ENCODE measurements around the gene MGAM2. TPM values are rescaled to one million over a fixed set of nuclear protein-coding genes. Genes with fewer than 3 reads are reported as not detected.

The MGAM2 gene
- total and polyA plus RNA-seq, 2 of the 8 experiments (the other 6 are each of a cell fraction or from before 2014, with no cell fraction given): 0.02 TPM; not detected in 1

GRCh38 chr7:142176901-142177300 lies 65.4 kb downstream of the MGAM2 start:
- no peaks in the 10 kb centered on the region for H3K9me3 ChIP-seq (ENCODE audit: insufficient read depth in 2 of 2, low read depth in 1 of 2, low read length in 1 of 2)
- H3K4me3 ChIP-seq (ENCODE audit: extremely low read depth in 1 of 4, insufficient read depth in 2 of 4, low read depth in 3 of 4, low read length in 4 of 4): no peak overlapping the region
- H2BK15ac ChIP-seq (ENCODE audit: low read length): no peak overlapping the region
- H3K23me2 ChIP-seq (ENCODE audit: low read depth, low read length): no peaks in the 10 kb centered on the region
- ChIA-PET POLR2A (ENCODE audit: partially characterized antibody) (no interaction called here), CTCF (ENCODE audit: partially characterized antibody) (no interaction called here)
- H3K27me3 ChIP-seq (replicated peaks in 1 of 4; ENCODE audit: control insufficient read depth in 3 of 4, extremely low read depth in 1 of 4, insufficient read depth in 3 of 4, low read length in 3 of 4): no peaks in the 10 kb centered on the region
- H3K4me2 ChIP-seq (ENCODE audit: insufficient read depth in 1 of 2, low read depth in 2 of 2, low read length in 2 of 2): no peak overlapping the region
- H4K20me1 ChIP-seq (replicated peaks in 1 of 2; ENCODE audit: control insufficient read depth in 1 of 2, insufficient read depth in 2 of 2, low read length in 2 of 2): no peaks in the 10 kb centered on the region
- TF ChIP-seq HDAC2 (IDR thresholded peaks at IDR 0.05; ENCODE audit: borderline replicate concordance in 1 of 2, low read depth in 2 of 2, low read length in 2 of 2) (no peak), CHD1 (IDR thresholded peaks at IDR 0.05; ENCODE audit: low read depth, low read length) (no peak), RNF2 (IDR thresholded peaks at IDR 0.05; ENCODE audit: borderline replicate concordance, low read depth, low read length, missing control alignments, poor library complexity, severe bottlenecking) (no peak), RBBP5 (IDR thresholded peaks at IDR 0.05; ENCODE audit: borderline replicate concordance, low read depth, low read length) (no peak), TBP (IDR thresholded peaks at IDR 0.05; ENCODE audit: low read depth, low read length) (no peak), BRCA1 (IDR thresholded peaks at IDR 0.05; ENCODE audit: low read depth, low read length) (no peak), TEAD4 (IDR thresholded peaks at IDR 0.05; ENCODE audit: low read depth, low read length) (no peak), SIX5 (IDR thresholded peaks at IDR 0.05; ENCODE audit: low read depth, low read length) (no peak), SAP30 (IDR thresholded peaks at IDR 0.05; ENCODE audit: insufficient read depth, insufficient replicate concordance, low read length) (no peak), POLR2AphosphoS5 (IDR thresholded peaks at IDR 0.05; ENCODE audit: low read depth, low read length) (no peak), TCF12 (IDR thresholded peaks at IDR 0.05; ENCODE audit: low read depth, low read length) (no peak), RFX5 (IDR thresholded peaks at IDR 0.05; ENCODE audit: borderline replicate concordance, low read depth, low read length) (no peak)
- H3K23ac ChIP-seq (ENCODE audit: insufficient read length): no peak overlapping the region
- H2AK5ac ChIP-seq (ENCODE audit: low read depth, low read length): no peak overlapping the region
- no peak overlapping the region for H2BK120ac ChIP-seq (replicated peaks; ENCODE audit: low read depth, low read length)
- no peak for FAIRE-seq
- H2AFZ ChIP-seq (ENCODE audit: low read length): no peak overlapping the region
- no peak for DNase-seq (ENCODE audit: low read depth in 1 of 2, low spot score in 2 of 2)
- no peak overlapping the region for H2BK20ac ChIP-seq (ENCODE audit: low read length)
- H4K91ac ChIP-seq (replicated peaks; ENCODE audit: insufficient read length, low read length): no peak overlapping the region
- H3K18ac ChIP-seq (ENCODE audit: extremely low read depth, low read length): no peak overlapping the region
- no peaks in the 10 kb centered on the region for H3K79me1 ChIP-seq (ENCODE audit: low read depth, low read length)
- H3K79me2 ChIP-seq (ENCODE audit: control insufficient read depth in 1 of 2, insufficient read depth in 2 of 2, low read length in 2 of 2): no peaks in the 10 kb centered on the region
- H3K9ac ChIP-seq (replicated peaks in 1 of 4; ENCODE audit: extremely low read depth in 1 of 4, low read depth in 3 of 4, low read length in 3 of 4): no peak overlapping the region
- H2BK12ac ChIP-seq (ENCODE audit: low read depth, low read length): no peak overlapping the region
- H3K4ac ChIP-seq (replicated peaks; ENCODE audit: insufficient read length, low read depth, low read length): no peak overlapping the region
- H3K4me1 ChIP-seq (replicated peaks in 1 of 4; ENCODE audit: control insufficient read depth in 3 of 4, insufficient read depth in 4 of 4, low read length in 3 of 4): no peaks in the 10 kb centered on the region
- no peak overlapping the region for H3K14ac ChIP-seq (ENCODE audit: insufficient read length)
- H4K8ac ChIP-seq (ENCODE audit: extremely low read depth, insufficient read depth, low read length): no peak overlapping the region
- 68% methylated on average over 1 of the region's 1 CpG; no CpG with 5 or more reads in 1 of the 2 experiments for WGBS, 2 experiments (ENCODE audit: extremely low coverage in 1 of 2, insufficient coverage in 1 of 2, insufficient read length in 1 of 2, insufficient replicate concordance in 2 of 2, low coverage in 1 of 2, low lambda C conversion rate in 2 of 2, missing lambda C conversion rate in 1 of 2)
- no peak overlapping the region for H4K5ac ChIP-seq (ENCODE audit: insufficient read length, low read depth, low read length)
- H3K27ac ChIP-seq (ENCODE audit: low read depth, low read length): no peak overlapping the region
- no peak overlapping the region for H3K56ac ChIP-seq (replicated peaks; ENCODE audit: insufficient read length, low read depth, low read length)
- no peak overlapping the region for H2BK5ac ChIP-seq (ENCODE audit: low read depth, low read length)
- H3K36me3 ChIP-seq (ENCODE audit: control insufficient read depth in 2 of 4, insufficient read depth in 4 of 4, low read length in 3 of 4): no peaks in the 10 kb centered on the region

Data from H1 (cell line).